Measurements from ENCODE around the gene SLC6A7. TPM values are rescaled to one million over a fixed set of nuclear protein-coding genes. Genes with fewer than 3 reads are reported as not detected.

Gene SLC6A7
- total and polyA plus RNA-seq, 7 donors: 0.46 to 10.8 (median 0.60) TPM; not detected in 4

DNA sequence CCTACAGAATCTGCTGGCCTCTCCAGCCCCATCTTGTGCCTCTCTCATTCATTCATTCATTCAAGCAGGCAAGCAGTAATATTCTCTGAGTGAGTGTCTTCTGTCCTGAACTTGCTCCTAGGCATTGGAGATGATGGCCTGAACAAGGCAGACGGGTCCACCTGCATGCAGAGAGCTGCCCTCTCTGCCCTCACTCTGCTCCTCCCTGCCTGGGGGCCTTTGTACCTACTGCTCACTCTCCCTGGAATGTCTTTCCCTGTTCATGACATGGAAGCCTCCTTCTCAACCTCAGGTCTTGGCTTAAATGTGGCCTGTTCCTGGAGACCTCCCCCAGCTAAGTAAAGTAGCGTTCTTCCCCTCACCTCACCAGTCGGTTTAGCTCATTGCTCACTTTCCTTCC, 16.7 kb upstream of the SLC6A7 start:
- TF ChIP-seq, protein P1, sequence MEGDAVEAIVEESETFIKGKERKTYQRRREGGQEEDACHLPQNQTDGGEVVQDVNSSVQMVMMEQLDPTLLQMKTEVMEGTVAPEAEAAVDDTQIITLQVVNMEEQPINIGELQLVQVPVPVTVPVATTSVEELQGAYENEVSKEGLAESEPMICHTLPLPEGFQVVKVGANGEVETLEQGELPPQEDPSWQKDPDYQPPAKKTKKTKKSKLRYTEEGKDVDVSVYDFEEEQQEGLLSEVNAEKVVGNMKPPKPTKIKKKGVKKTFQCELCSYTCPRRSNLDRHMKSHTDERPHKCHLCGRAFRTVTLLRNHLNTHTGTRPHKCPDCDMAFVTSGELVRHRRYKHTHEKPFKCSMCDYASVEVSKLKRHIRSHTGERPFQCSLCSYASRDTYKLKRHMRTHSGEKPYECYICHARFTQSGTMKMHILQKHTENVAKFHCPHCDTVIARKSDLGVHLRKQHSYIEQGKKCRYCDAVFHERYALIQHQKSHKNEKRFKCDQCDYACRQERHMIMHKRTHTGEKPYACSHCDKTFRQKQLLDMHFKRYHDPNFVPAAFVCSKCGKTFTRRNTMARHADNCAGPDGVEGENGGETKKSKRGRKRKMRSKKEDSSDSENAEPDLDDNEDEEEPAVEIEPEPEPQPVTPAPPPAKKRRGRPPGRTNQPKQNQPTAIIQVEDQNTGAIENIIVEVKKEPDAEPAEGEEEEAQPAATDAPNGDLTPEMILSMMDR (IDR thresholded peaks at IDR 0.05): no peak
- TF ChIP-seq POLR2A (IDR thresholded peaks at IDR 0.05) (no peak), EP300 (IDR thresholded peaks at IDR 0.05) (no peak), POLR2AphosphoS5 (IDR thresholded peaks at IDR 0.05) (no peak)
- no peaks in the 10 kb centered on the region for H3K36me3 ChIP-seq
- intact Hi-C loops (cut with DNase I): no loop called here
- peaks cover 0 to 13% (median 1%) of the 10 kb centered on the region in 3 donors for H3K27me3 ChIP-seq
- no peak overlapping the region for H3K4me3 ChIP-seq
- 27 to 75% methylated on average over 3 of the region's 3 CpGs for WGBS, 2 donors
- no peaks in the 10 kb centered on the region for H3K9me3 ChIP-seq
- H3K27ac ChIP-seq: no peak overlapping the region
- no peaks in the 10 kb centered on the region for H3K4me1 ChIP-seq
- no peak for DNase-seq

DNA sequence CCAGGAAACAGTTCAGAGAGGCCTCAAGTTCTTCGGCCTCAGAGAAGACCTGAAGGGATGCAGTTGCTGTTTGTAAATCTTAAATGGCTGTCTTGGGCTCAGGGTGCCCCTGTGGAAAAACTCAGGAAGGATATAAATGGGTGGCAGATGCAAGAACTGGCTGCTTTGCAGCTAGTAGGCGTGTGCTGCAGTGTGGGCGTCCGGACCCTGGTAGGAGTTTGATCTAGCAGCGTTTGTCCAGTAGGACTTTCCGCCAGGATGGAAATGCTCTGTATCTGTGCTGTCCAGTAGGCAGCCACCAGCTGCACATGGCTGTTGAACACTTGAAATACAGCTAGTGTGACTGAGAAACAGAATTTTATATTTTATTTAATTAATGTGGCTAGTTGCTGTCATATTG, 15.6 kb upstream of the SLC6A7 start:
- H3K27ac ChIP-seq: no peak overlapping the region
- no peaks in the 10 kb centered on the region for H3K36me3 ChIP-seq
- no peaks in the 10 kb centered on the region for H3K9me3 ChIP-seq
- no peak overlapping the region for H3K4me3 ChIP-seq
- H3K4me1 ChIP-seq: no peaks in the 10 kb centered on the region
- no peak for DNase-seq
- WGBS, 2 donors: 49 to 71% methylated on average over 6 of the region's 6 CpGs
- TF ChIP-seq EP300 (IDR thresholded peaks at IDR 0.05) (no peak), POLR2AphosphoS5 (IDR thresholded peaks at IDR 0.05) (no peak), POLR2A (IDR thresholded peaks at IDR 0.05) (no peak)
- TF ChIP-seq, protein P1 (IDR thresholded peaks at IDR 0.05): no peak
- intact Hi-C loops (cut with DNase I): no loop called here
- peaks cover 0 to 9% (median 0%) of the 10 kb centered on the region in 3 donors for H3K27me3 ChIP-seq

DNA sequence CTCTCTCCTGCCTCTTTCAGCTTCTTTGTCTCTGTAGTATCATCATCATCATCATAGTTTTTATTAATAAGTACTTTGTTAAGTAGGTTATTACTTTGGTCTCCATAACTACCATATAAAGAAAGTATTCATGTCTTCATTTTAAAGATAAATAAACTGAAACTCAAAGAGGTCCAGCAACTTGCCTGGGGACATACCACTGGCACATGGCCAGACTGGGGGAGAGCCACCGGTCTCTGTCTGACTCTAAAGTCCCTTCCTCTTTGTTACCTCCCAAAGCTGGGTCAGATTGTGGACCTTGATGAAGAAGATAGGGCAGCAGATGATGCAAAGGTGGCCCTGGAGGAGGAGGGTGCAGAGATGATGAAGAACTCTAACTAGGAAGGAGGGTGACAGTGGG, 14.8 kb upstream of the SLC6A7 start:
- Histone ChIP-seq H3K27me3 (peaks cover 0 to 4% (median 0%) of the 10 kb centered on the region in 3 donors), H3K36me3 (no peaks in the 10 kb centered on the region), H3K9me3 (no peaks in the 10 kb centered on the region), H3K27ac (no peak overlapping the region), H3K4me3 (no peak overlapping the region), H3K4me1 (peaks cover 0 to 7% (median 0%) of the 10 kb centered on the region in 4 donors)
- 24 to 55% methylated on average over 1 of the region's 1 CpG for WGBS, 2 donors
- no peak for DNase-seq
- intact Hi-C loops (cut with DNase I): no loop called here
- TF ChIP-seq POLR2AphosphoS5 (IDR thresholded peaks at IDR 0.05): no peak

DNA sequence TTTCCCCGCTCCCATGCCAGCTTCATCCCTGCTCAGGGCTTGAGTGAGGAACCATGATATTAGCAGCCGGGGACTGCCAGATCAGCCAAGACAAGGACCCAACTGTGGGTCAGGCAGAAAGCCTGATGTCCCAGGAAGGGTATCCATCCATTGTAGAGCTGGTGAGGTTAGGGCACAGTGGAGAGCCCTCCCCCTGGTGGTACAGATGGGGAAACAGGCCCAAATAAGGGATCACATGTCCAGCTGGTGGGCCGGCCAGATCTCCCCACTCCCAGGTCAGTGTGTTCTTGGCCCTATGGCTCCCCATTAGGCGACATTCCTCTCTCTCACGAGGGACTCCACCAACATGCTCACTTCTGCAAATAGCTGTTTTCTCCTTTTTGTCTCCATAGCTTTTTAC, 14.3 kb upstream of the SLC6A7 start:
- no peaks in the 10 kb centered on the region for H3K36me3 ChIP-seq
- peaks cover 0 to 4% (median 0%) of the 10 kb centered on the region in 3 donors for H3K27me3 ChIP-seq
- TF ChIP-seq, protein P1 (IDR thresholded peaks at IDR 0.05): peak in 2 of 4 experiments; percentile 14 to 17
- TF ChIP-seq EP300 (IDR thresholded peaks at IDR 0.05) (no peak), POLR2AphosphoS5 (IDR thresholded peaks at IDR 0.05) (no peak), POLR2A (IDR thresholded peaks at IDR 0.05) (no peak)
- no peak for DNase-seq
- no peak overlapping the region for H3K4me3 ChIP-seq
- peaks cover 0 to 11% (median 1%) of the 10 kb centered on the region in 4 donors for H3K4me1 ChIP-seq
- H3K27ac ChIP-seq: no peak overlapping the region
- WGBS, 2 donors: 47 to 75% methylated on average over 5 of the region's 5 CpGs
- intact Hi-C loops (cut with DNase I): no loop called here
- H3K9me3 ChIP-seq: no peaks in the 10 kb centered on the region

GRCh38 chr5:150176745-150177477, 13.0 kb upstream of the SLC6A7 start:
- H3K4me3 ChIP-seq: no peak overlapping the region
- WGBS, 2 donors: 24 to 60% methylated on average over 8 of the region's 8 CpGs
- intact Hi-C loops (cut with DNase I): no loop called here
- no peak for DNase-seq
- no peaks in the 10 kb centered on the region for H3K27me3 ChIP-seq
- TF ChIP-seq, protein P1 (IDR thresholded peaks at IDR 0.05): no peak
- TF ChIP-seq POLR2A (IDR thresholded peaks at IDR 0.05) (no peak), POLR2AphosphoS5 (IDR thresholded peaks at IDR 0.05) (no peak), EP300 (IDR thresholded peaks at IDR 0.05) (no peak)
- H3K4me1 ChIP-seq: peaks cover 0 to 13% (median 6%) of the 10 kb centered on the region in 4 donors
- no peaks in the 10 kb centered on the region for H3K36me3 ChIP-seq
- H3K27ac ChIP-seq: no peak overlapping the region
- no peaks in the 10 kb centered on the region for H3K9me3 ChIP-seq

Measured in sigmoid colon (tissue), 7 donors.